Hematopoietic multipotent progenitor cell treated with erythropoietin and hydrocortisone succinate and interleukin-3 and kit ligand, for 15 days (in vitro differentiated cells): ENCODE data around the gene DDX19B.
"Not testable (repeated sequence)": the region's sequence is repeated elsewhere in the genome, so short reads cannot be mapped to it uniquely, and the experiment has no call there.

ENCODE experiments used
- DNase-seq: peaks from one replicate; pipeline ENCODE4 v3.0.0-alpha.2; 2015; ENCODE audit warnings: low spot score

DDX19B gene

DNA sequence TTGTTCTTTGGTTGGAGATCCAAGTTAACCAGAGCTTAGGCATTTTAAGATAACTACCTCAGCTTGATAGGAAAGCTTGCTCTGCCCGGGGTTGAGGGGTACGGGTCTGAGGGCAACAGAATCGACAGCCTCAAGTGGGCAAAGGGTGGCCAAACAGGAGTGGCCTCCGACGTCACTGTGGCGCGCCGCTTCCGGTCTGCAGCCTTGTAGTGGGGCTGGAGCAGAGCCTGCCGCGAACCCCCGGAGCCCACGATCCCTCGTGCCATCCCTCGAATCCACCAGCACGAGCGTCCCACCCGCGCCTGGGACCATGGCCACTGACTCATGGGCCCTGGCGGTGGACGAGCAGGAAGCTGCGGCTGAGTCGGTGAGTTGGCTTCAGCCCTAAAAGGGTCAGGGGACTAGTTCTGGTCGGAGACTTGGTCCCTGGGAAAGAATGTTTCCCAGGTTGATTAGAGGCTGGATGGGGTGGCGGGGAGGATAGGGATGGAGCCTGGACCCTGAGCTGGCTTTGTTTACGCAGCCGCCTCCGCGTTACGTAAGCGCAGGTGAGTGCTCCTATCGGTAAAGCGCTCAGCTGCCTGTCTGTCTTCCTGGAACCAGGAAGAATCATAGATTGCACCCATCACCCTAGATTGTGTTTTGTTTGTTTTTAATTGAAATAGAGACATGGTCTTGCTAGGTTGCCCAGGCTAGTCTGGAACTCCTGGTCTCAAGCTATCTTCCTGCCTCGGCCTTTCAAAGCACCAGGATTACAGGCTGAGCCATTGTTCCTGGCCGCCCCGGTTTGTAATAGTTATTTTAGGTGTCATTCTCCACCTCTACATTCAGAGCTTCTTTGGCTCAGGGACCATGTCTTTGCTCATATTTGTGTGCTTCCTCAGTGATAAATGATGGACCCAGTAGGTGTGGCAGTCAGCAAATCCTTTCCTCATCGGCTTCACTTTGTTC lies at the start of gene DDX19B:
DDX19B (plus strand) TSS at position 199 of the 951 bp plus-strand sequence; CDS start at position 311, 112 bp downstream.
- peak; percentile 27 for DNase-seq

DNA sequence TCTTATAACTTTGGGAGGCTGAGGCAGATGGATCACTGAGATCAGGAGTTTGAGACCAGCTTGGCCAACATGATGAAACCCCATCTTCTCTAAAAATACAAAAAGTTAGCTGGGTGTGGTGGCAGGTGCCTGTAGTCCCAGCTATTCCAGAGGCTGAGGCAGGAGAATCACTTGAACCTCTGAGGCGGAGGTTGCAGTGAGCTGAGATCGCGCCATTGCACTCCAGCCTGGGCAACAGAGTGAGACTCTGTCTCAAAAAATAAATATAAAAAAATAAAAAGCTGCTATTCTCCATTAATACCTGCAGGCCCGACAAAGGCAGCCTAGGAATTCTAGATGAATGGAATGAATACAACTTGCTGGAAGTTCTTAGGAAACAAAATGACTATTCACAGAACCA lies 49.3 kb upstream of the DDX19B start:
- DNase-seq: not testable (repeated sequence)

DNA sequence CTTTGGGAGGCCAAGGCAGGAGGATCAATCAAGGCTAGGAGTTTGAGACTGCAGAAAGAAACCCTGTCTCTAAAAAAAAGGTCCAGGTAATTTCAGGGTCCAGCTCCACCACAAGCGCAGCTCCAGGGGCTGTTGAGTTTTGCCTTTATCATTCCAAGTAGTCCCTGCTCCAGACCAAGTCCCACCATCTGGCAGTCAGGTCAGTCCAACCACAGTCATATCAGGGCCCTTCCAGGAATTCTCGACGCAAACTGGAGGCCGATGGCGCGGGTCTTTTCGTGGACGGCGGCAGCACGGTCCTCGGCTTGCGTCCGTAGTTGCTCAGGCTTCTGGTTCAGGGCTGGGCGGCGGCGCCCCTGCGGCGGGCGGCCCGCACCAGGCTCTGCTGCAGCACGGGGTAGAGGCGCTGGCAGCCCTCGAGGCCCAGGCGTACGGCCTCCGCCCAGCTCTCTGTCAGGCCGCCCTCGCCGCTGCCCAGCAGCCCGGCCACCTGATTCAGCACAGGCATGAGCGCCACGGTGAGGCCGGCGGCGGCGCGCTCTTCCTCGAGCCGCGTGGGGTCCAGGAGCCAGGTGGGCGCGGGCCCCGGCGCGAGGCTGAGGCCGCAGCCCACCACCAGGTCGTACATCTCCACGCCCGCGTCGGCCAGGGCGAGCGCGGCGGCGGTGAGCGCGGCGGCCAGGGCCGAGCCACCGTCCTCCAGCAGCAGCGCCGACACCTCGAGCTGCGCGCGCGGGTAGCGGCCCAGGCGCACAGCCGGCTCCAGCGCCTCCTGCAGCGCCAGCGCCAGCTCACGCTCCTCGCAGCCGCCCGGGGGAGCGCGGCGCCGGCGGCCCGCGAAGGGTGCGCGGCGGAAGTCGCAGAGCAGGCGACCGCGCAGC lies 48.0 kb upstream of the DDX19B start:
- peak; percentile 24 for DNase-seq

DNA sequence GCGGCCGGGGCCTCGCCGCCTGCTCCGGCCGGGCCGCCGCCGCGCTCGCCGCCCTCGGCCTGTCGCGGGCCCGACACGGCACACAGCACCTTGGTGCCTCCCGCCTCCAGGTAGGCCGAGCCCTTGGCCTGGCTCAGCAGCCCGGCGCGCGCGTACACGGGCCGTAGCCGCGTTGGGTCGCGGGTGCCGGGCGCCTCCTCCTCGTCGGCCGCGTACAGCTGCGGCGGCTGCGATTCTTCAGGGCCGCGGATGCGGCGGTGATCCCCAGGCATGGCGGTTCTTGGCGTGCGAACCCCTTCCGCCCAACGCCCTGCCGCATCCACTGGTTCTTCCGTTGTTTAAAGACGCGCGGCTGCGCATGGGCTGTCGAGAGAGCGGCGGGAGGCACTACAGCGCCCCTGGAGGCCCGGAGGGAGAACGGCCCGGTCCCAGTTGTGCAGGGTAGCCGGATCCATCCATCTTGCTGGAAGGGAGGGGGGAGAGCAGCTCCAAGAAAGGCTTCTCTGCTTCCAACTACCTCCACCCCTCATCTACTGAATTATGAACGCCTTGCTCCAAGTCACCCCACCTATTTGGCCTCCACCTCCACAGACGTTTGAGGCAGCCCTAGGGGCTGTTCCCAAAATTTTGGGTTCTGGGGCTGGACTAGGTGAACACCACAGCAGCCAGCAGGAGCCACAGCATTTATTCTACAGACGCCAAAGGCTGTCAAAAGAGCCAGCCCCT lies 47.2 kb upstream of the DDX19B start, which contains the start of gene EXOSC6:
EXOSC6 (minus strand) TSS at position 312 of the 726 bp plus-strand sequence; CDS start at position 272, 40 bp downstream.
- peak; percentile 90 for DNase-seq

DNA sequence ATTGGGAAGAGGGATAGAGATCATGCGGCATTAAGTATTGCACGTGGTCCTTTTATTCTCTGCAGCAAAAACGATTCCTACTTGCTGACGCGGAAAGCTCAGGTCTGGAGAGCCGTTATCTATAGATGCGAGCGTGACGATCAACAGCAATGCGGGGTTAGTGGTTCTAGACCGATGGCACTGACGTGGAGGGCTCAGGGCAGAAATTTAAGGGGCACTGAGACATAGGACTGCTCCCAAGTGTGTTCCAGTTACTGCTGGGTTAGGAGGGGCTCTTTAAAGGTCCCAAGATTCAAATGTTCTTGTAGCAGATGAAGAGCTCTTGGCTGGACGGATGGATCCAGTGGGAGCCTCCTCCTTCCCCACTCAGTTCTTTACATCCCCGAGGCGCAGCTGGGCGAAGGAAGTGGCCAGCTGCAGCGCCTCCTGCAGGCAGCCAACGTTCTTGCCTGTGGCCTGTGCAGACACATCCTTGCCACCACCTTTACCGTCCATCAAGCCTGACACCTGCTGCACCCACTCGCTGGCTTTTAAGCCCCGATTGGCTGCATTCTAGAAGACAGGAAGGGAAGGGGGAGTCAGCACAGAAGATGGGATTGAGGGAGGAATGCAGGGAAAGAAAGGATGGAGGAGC lies 46.5 kb upstream of the DDX19B start:
- peak; percentile 22 for DNase-seq

DNA sequence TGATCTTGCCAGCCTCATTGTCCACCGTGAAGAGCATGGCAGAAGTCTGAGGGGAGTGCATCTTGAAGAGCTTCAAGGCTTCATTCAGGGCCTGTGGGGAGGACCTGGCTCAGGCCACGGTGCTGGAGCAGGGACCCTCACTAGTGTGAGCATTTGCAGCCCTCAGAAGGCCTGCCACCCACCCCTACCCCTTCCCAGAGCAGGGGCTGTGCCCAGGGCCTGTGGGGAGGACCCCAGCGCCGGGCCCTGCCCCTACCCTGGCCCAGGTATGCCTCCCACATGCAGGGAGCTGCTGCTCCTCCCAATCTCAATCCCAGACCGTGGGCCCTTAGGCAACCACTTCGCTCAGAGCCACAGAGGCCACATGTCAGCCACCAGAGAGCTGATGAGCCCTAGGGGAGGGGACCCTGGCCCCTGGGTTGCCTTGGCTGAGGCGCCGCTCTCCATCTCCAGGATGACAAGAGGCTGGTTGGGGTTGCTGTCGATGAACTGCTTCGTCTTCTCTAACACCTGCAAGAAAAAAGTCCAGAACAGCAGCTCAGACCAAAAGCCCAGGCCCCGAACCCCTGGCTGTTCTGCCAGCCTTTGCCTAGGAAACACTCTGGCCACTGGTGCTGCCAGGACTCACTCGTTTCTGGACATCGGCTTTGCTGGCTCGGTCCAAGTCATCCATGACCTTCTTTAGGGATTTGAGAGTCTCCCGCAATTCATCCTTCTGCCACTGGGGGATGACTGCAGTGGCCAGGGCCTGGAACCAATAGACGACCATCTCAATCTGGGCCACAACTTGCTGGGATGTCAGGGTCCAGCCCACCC lies 45.5 kb upstream of the DDX19B start:
- peak; percentile 50 for DNase-seq

DNA sequence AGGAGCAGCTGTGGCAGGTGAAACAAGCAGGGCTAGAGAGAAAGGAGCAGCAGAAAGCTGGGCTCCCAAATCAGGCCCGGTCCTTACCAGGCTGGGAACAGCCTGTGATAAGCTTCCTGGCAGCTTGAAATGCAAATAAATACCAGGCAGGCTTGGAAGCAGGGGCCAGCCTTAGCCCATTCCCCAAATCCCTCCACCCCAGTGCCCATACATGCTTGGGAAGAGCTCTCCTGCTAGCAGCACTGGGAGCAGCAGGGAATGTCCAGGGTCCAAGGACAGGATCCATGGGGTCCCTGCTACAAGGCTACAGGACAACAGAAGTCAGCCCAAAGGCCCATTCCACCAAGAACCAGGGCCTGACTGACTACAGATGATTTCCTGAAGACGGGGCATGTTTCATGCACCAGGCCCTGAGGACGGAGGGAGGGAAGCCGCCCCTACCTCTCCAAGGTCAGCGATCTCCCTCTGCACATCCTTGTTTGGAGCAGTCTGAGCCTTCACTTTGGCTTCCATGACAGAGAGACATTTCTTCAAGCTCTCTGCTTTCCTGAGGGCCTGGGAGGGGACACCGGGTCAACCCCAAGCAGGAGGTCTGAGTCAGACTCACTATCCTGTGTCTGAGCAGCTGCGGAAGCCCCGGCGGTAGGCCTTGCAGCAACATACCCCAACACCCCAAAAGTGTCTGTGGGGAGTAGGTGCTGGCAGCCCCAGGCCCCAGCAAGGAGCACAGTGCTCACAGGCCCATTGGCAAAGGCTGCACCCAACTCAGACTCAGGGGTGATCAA lies 44.6 kb upstream of the DDX19B start:
- no peak for DNase-seq

DNA sequence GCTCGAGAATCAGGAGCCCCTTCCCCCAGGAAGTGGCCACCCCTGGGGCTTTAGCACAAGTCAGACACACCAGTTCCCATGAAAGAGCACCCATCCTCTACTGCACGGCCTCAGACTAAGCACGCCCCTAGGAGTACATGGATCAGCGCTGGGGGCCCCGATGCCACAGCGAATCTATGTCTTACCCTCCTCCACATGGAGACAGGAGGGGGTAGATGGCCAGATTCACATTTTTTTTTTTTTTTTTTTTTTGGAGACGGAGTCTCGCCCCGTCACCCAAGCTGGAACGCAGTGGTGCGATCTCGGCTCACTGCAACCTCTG lies 44.1 kb upstream of the DDX19B start:
- DNase-seq: no peak

DNA sequence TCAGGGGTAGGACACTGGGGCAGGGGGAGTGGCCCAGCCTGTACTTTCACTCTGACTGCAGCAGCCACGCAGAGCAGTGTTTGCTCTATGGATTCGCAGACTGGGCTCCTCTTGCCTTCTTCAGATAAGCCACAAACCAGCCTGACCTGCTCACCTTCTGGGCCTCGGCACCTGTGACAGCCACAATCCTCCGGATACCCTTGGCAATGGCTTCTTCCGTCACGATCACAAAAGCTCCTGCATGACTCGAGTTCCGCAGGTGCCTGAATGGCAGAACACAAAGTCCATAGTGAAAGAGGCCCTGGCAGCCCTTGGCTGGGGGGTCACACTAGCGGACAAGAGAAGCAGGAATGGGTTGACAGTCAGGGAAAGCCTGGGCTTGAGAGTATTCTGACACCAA lies 43.4 kb upstream of the DDX19B start:
- no peak for DNase-seq

DNA sequence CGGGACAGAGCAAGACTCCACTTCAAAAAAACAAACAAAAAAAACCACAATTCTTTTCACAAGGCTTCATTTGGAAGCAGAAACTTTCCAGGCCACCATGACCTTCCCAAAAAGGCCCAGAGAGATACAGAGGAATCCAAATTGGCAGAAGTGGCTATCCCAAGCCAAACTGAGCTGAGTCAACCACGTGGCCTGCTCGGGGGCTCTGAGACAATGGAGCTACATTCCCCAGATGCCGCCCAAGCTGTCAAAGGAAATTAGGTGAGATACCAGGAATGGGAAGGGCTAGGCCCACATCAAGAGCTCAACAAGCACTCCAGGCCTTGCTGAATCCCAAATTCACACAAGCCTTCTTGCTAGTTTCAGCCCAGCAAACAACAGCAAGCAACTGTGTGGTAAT lies 41.6 kb upstream of the DDX19B start:
- no peak for DNase-seq

DNA sequence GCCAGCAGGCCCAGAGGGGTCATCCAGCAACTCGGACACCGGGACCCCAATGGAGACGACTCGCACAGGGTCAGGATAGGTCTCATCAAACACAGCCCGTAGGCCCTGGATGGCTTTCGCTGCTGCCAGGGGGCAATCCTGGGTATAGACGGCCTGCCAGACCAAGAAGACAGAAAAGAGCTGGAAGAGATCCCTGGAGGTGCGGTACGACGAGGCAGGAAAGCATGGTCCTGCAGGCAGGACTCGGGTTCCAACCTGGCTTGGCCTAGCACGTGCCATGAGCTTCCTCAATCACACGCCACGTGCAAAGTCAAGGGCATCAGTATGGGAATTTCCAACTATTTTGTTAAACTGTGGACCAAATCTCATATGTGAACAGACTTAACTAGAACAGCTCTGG lies 40.9 kb upstream of the DDX19B start:
- DNase-seq: no peak

DNA sequence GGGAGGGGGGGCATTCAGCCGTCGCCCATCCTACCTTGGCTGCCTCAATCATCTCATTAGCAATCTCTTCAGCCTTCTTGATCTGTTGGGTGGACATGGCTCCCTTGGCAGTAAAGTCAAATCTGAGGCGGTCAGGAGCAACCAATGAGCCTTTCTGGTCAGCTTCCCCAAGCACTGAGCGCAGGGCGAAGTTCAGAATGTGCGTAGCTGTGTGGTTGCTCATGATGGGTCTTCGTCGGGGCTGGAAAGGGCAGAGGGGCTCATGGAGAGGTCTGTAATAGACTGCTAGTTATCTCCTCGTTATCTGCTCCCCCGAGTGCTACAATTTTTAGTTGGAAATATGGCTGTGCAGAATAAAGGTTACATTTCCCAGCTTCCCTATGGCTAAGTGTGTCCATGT lies 40.0 kb upstream of the DDX19B start:
- DNase-seq: no peak

DNA sequence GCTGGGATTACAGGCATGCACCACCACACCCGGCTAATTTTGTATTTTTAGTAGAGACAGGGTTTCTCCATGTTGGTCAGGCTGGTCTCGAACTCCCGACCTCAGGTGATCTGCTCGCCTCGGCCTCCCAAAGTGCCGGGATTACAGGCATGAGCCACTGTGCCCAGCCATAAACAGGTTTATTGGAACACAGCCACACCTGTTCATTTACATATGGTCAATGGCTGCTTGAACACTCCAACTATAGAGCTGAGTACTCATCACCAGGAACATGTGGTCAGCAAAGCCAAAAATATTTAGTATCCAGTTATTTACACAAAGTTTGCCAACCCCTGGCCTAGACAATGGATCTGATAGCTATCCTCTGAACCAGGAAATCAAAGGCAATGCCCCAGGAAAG lies 39.1 kb upstream of the DDX19B start:
- DNase-seq: not testable (repeated sequence)

DNA sequence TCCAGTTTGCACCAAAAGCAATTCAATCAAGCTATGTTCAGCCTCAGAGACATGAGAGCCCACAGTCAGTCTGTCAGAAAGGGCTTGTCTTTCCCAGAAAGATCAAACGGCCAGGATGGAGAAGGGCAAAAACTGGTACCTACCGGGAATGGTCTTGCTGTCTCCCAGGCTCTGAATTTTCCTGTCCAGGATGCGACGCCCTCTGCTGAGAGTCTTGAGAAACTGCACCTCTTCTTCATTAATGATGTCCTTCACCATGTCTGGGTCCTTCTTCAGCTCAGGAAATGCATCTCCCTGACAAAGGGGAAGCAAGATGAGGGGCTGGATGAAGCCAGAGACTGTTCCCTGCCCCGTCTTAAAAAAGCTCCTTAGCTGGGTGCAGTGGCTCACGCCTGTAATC lies 31.5 kb upstream of the DDX19B start:
- peak; percentile 51 for DNase-seq

DNA sequence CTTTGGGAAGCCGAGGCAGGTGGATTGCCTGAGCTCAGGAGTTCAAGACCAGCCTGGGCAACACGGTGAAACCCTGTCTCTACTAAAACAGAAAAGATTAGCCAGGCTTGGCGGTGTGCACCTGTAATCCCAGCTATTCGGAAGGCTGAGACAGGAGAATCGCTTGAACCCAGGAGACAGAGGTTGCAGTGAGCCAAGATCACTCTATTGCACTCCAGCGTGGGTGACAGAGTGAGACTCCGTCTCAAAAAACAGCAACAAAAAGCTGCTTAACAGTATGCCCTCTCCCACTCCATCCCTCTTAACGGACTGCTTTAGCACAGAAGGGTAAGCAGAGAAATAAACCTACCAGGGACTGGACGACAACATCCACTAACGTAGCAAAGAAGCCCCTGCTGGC lies 31.1 kb upstream of the DDX19B start:
- not testable (repeated sequence) for DNase-seq

DNA sequence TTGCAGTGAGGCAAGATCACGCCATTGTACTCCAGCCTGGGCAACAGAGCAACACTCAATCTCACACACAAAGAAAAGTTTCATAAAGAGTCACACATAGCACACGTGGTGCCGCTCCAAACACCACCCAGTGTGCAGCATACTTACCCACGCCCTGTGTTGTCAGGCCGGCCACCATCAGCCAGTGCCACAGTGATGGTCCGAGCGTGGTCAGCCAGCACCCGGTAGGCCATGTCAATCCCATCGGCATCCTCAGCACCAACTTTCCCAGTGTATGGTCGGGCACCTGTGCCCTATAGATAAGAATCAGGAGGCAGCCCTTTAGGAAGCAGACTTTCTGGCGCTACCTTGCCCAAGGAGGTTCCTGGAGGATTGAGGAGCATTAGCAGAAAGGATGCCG lies 29.5 kb upstream of the DDX19B start:
- no peak for DNase-seq

DNA sequence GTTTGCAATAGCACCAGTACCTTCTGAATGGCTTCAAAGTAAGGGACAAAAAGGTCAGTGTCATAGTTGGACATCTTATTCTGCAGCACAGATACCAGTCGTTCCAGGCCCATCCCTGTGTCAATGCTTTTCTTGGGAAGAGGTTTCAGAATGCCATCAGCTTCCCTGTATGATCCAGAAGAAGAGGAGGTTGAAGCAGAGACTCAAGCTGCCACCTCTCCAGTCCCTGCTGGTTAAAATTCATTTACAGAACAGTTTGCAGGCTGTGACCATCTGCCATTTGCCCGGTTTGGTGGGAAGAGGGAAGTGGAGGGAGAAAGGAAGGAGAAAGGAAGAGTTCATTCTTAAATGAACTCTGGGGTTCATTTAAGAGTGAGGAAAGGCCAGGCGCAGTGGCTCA lies 28.8 kb upstream of the DDX19B start:
- DNase-seq: no peak

DNA sequence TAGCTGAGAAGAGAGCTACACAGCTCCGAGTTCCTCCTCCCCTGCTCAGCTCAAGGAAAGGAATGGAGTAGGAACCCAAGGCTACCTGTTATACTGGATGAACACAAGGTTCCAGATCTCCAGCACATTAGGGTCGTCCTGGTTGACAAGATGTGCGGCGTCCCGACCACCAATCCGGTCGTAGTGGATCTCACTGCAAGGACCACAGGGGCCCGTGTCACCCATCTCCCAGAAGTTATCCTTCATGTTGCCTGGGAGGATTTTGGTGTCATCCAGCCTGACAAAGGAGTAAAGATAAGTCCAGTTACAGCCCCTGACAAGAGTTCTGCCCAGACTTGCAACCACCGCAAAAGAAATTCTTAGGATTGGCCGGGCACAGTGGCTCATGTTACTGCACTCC lies 27.3 kb upstream of the DDX19B start:
- DNase-seq: no peak

DNA sequence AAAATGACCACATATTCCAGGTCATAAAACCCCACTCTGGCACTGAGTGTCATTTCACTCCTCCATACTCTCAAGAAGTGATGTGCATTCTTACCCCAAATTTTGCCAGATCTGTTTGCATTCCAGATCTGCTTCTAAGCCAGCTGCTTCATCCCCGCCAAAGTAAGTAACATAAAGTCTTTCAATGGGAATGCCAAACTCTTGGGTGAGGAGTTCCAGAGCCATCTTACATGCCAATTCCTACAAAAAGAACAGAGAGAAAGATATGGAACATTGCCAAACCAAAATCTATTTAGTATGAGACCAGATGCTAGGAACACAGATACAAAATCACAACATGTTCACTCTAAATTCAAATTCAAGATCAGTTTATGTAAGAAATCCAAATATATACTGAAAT lies 22.6 kb upstream of the DDX19B start:
- no peak for DNase-seq
